Naive thymus-derived CD8-positive, alpha-beta T cell (primary cell): ENCODE measurements around the gene CFAP54. TPM values are rescaled to one million over a fixed set of nuclear protein-coding genes. Genes with fewer than 3 reads are reported as not detected.
"Not testable (repeated sequence)": the region's sequence is repeated elsewhere in the genome, so short reads cannot be mapped to it uniquely, and the experiment has no call there.

Experiments
- ATAC-seq, 2 donors: fragments of 150-1000 bp; cut with Tn5 transposase in 1 of 2; sonication (Bioruptor Pico), chemical (Tn5 transposase) in 1 of 2; 1 replicate in 1 of 2; 2 replicates in 1 of 2; pipeline ENCODE4 v1.10.0; 2021; ENCODE audit warnings: mild to moderate bottlenecking in 2 of 2, moderate library complexity in 2 of 2
- POLR2A ChIA-PET: fragments of 350-600 bp; sonication (Branson Sonifier 250); formaldehyde crosslinking; loops from one replicate; lab custom pipeline; 2021; ENCODE audit warnings: antibody characterized with exemption; lab: Charles Lee
- DNase-seq, 10 donors: peaks; one replicate each; pipeline versions ENCODE4 v3.0.0 to v3.0.0-alpha.2; 2020 to 2022
- H3K27ac Mint-ChIP-seq, 10 donors: one replicate each; pipeline ENCODE4 v1.8.0; 2020 to 2022; ENCODE audit warnings: mild to moderate bottlenecking in 10 of 10, mixed read lengths in 10 of 10, moderate library complexity in 4 of 10, inconsistent platforms in 1 of 10
- H3K27me3 Mint-ChIP-seq, 5 donors: one replicate each; pipeline ENCODE4 v1.8.0; 2021 to 2022; ENCODE audit warnings: mixed read lengths in 5 of 5
- H3K36me3 Mint-ChIP-seq, 3 donors: one replicate each; pipeline ENCODE4 v1.8.0; 2020 to 2022; ENCODE audit warnings: mixed read lengths in 3 of 3, mild to moderate bottlenecking in 2 of 3, inconsistent platforms in 1 of 3
- H3K4me1 Mint-ChIP-seq, 4 donors: one replicate each; pipeline ENCODE4 v1.8.0; 2021 to 2022; ENCODE audit warnings: mixed read lengths in 4 of 4
- H3K4me3 Mint-ChIP-seq, 10 donors: one replicate each; pipeline ENCODE4 v1.8.0; 2020 to 2022; ENCODE audit warnings: mild to moderate bottlenecking in 10 of 10, mixed read lengths in 10 of 10, moderate library complexity in 6 of 10, inconsistent platforms in 1 of 10
- H3K9me3 Mint-ChIP-seq, 9 donors: one replicate each; pipeline ENCODE4 v1.8.0; 2020 to 2022; ENCODE audit warnings: mixed read lengths in 9 of 9, mild to moderate bottlenecking in 3 of 9, inconsistent platforms in 1 of 9, moderate library complexity in 1 of 9
- polyA plus RNA-seq, 3 donors: library from polyadenylated mRNA; unstranded; fragments of 300-500 nt; fragmentation: Illumina TruSeq; gene quantifications; one replicate each; pipeline ENCODE4 v1.2.3, GENCODE V29; 2021
- total RNA-seq, 8 experiments: library from RNA in 2 of 8; stranded (reverse) in 2 of 8; gene quantifications; one replicate each; pipeline ENCODE4 v1.2.3 and lab custom pipeline; 2021 to 2026

CFAP54 gene
- total and polyA plus RNA-seq, 5 experiments from 2014 or later = 0.49 to 0.82 TPM; not detected in 3

DNA sequence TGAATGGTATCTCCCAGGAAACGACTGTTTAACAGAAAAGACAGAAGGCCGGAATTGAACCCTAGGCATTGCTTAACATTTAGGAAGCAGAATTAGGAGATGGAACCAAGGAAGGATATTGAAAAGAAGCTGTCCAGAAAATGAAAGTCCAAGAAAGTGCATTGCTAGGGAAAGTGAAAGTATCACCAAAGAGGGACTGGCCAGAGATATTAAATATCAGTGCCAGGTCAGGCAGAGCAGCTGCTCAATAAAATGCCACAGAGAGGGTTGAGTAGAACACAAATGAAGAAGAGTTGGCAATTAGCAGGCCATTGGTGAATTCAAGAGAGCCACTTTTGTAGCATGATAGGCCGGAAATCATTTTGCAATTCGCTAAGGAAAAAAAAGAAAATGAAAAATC lies 101.6 kb downstream of the CFAP54 start:
- POLR2A ChIA-PET = no interaction called here
- H3K4me1 Mint-ChIP-seq = peaks cover 0 to 4% (median 0%) of the 10 kb centered on the region in 4 donors
- H3K27me3 Mint-ChIP-seq = peaks cover 5 to 33% (median 17%) of the 10 kb centered on the region in 5 donors
- H3K4me3 Mint-ChIP-seq = no peak overlapping the region
- peak overlapping the region in 1 of 10 donors; percentile 5 for H3K27ac Mint-ChIP-seq
- no peaks in the 10 kb centered on the region for H3K9me3 Mint-ChIP-seq
- ATAC-seq (no peak), DNase-seq (no peak)
- peaks cover 0 to 8% (median 0%) of the 10 kb centered on the region in 3 donors for H3K36me3 Mint-ChIP-seq

GRCh38 chr12:96604374-96604773 lies 115.0 kb downstream of the CFAP54 start:
- DNase-seq, H3K36me3 Mint-ChIP-seq, H3K4me1 Mint-ChIP-seq, H3K4me3 Mint-ChIP-seq, POLR2A ChIA-PET, ATAC-seq, H3K27ac Mint-ChIP-seq: not testable (repeated sequence)
- H3K27me3 Mint-ChIP-seq = peaks cover 18 to 74% (median 42%) of the 10 kb centered on the region in 5 donors
- peaks cover 0 to 12% (median 2%) of the 10 kb centered on the region in 9 donors for H3K9me3 Mint-ChIP-seq

DNA sequence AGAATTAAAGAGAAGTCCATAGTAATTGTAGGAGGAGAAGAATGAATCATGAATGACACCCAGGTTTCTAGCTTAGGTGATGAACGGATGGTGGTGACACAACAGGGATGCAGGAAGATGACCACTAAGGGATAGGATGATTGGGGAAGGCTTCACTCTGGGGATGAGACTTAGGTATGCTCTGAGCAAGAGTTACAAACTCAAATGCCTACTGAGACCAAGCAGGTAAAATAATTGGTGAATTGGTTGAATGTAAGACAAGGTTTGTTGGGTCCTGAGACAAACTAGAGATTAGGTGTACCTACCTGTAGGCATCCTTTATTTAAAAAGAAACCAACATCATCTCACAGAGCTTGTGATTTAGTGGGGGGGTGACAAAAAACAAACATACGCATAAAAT lies 116.3 kb downstream of the CFAP54 start:
- peaks cover 0 to 10% (median 5%) of the 10 kb centered on the region in 9 donors for H3K9me3 Mint-ChIP-seq
- H3K27me3 Mint-ChIP-seq = peaks cover 20 to 74% (median 43%) of the 10 kb centered on the region in 5 donors
- H3K4me1 Mint-ChIP-seq = no peaks in the 10 kb centered on the region
- H3K4me3 Mint-ChIP-seq = no peak overlapping the region
- ATAC-seq (no peak), DNase-seq (no peak)
- POLR2A ChIA-PET = no interaction called here
- H3K36me3 Mint-ChIP-seq = peaks cover 0 to 5% (median 0%) of the 10 kb centered on the region in 3 donors
- H3K27ac Mint-ChIP-seq = no peak overlapping the region

DNA sequence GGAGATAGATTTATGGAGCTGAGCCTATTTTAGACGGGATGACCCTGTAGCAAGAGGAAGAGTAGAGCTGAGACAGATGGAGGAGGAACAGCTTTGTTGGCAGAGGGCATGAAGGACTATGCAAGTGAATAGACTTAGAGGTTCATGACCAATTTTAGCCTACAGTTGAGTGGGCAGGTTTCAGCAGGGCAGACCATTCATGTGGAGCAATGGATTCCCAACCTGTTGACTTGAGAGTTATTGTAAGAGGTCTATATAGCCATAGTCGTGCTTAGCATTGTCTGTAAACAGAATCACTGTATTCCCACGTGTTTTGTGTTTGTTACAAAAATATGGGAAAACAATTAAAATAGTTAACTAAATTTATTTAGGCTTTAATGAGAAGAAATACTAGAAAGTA lies 116.8 kb downstream of the CFAP54 start:
- no peak for ATAC-seq
- no peak for DNase-seq
- no peak overlapping the region for H3K27ac Mint-ChIP-seq
- POLR2A ChIA-PET = no interaction called here
- peaks cover 0 to 5% (median 0%) of the 10 kb centered on the region in 3 donors for H3K36me3 Mint-ChIP-seq
- H3K4me1 Mint-ChIP-seq = no peaks in the 10 kb centered on the region
- H3K4me3 Mint-ChIP-seq = no peak overlapping the region
- H3K9me3 Mint-ChIP-seq = peaks cover 0 to 10% (median 5%) of the 10 kb centered on the region in 9 donors
- H3K27me3 Mint-ChIP-seq = peaks cover 19 to 74% (median 41%) of the 10 kb centered on the region in 5 donors

DNA sequence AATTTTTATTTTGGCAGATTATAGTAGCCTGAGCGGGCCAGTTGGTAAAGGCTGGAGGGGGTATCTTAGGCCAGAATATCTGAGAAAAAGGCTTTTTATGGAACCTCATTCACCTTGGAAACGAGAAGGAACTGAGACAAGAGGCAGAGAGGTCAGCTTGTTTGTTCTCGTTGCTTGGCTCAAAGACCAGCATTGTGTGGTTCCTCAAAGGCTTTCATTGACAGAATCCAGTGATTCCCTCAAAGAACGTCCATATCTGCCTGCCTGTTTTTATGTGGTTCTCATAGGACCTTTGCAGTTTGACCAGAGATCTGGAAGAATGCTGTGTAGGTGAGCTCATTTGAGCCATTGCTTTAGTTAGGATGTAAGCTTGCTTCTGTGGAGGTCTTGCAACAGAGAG lies 117.3 kb downstream of the CFAP54 start:
- Mint-ChIP-seq H3K27ac (no peak overlapping the region), H3K36me3 (peaks cover 0 to 5% (median 0%) of the 10 kb centered on the region in 3 donors), H3K9me3 (peaks cover 0 to 12% (median 6%) of the 10 kb centered on the region in 9 donors), H3K4me3 (no peak overlapping the region), H3K4me1 (no peaks in the 10 kb centered on the region), H3K27me3 (peaks cover 21 to 75% (median 39%) of the 10 kb centered on the region in 5 donors)
- POLR2A ChIA-PET = no interaction called here
- no peak for DNase-seq
- no peak for ATAC-seq

GRCh38 chr12:96617178-96617577 lies 127.8 kb downstream of the CFAP54 start:
- H3K27me3 Mint-ChIP-seq = peaks cover 0 to 17% (median 9%) of the 10 kb centered on the region in 5 donors
- DNase-seq = no peak

DNA sequence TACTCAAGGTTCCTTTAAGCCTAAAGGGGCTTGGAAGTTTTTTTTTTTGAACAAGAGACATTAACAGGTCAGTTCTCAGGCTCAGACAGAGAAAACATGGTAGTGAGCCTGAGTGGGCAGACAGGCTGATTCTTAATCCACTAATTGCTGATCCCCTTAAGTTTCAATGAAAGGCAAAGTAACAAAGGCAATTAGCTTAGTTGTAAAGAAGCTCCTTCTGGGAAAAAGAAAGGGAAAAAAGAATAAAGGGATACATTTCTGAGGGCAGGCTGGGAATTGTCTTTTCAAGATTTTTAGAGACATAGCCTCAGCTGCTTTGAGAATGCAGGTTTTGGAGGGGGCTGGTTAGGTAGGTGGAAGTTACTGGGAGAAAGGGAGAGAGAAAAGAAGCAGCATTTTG lies 133.8 kb downstream of the CFAP54 start:
- H3K4me3 Mint-ChIP-seq = no peak overlapping the region

More at GRCh38 chr12:96617178-96617577, 127.8 kb downstream of the CFAP54 start:
- H3K4me1 Mint-ChIP-seq = no peaks in the 10 kb centered on the region
- no peak overlapping the region for H3K4me3 Mint-ChIP-seq
- H3K9me3 Mint-ChIP-seq = peaks cover 0 to 9% (median 0%) of the 10 kb centered on the region in 9 donors
- no peaks in the 10 kb centered on the region for H3K36me3 Mint-ChIP-seq
- ATAC-seq = no peak
- POLR2A ChIA-PET = no interaction called here
- no peak overlapping the region for H3K27ac Mint-ChIP-seq

DNA sequence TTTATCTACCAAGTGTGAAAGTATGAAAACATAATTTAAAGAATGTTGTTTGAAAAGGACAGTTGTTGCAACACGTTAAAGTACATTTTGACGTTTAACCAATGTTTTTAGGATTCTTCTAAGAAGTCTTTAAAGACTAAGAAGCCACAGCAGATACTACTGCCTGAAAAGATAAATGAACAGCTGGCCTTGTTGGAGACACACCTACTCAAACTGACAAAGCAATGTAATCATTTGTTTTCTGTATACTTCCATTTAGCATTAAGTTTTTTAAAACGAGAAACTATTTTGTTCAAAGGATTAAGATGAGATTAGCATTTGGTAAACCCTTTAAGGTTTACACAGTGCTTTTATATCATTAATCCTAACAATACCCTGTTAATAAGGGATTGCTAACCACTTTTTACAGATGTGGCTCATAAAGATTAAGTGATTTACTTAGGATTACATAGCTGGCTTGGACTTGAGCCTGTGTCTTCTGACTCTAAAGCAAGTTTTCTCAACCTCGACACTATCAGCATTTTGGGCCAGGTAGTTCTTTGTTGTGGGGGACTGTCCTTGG lies 134.4 kb downstream of the CFAP54 start:
- Mint-ChIP-seq H3K4me1 (peaks cover 0 to 2% (median 0%) of the 10 kb centered on the region in 4 donors), H3K27ac (no peak overlapping the region), H3K27me3 (peaks cover 0 to 3% (median 0%) of the 10 kb centered on the region in 5 donors), H3K9me3 (no peaks in the 10 kb centered on the region), H3K36me3 (no peaks in the 10 kb centered on the region), H3K4me3 (no peak overlapping the region)
- POLR2A ChIA-PET = no interaction called here
- no peak for DNase-seq
- ATAC-seq = no peak

More for the DNA sequence above, 133.8 kb downstream of the CFAP54 start:
- ATAC-seq (no peak), DNase-seq (no peak)
- peaks cover 0 to 3% (median 0%) of the 10 kb centered on the region in 5 donors for H3K27me3 Mint-ChIP-seq
- peaks cover 0 to 2% (median 0%) of the 10 kb centered on the region in 4 donors for H3K4me1 Mint-ChIP-seq
- POLR2A ChIA-PET = no interaction called here
- no peaks in the 10 kb centered on the region for H3K9me3 Mint-ChIP-seq
- no peaks in the 10 kb centered on the region for H3K36me3 Mint-ChIP-seq
- no peak overlapping the region for H3K27ac Mint-ChIP-seq

DNA sequence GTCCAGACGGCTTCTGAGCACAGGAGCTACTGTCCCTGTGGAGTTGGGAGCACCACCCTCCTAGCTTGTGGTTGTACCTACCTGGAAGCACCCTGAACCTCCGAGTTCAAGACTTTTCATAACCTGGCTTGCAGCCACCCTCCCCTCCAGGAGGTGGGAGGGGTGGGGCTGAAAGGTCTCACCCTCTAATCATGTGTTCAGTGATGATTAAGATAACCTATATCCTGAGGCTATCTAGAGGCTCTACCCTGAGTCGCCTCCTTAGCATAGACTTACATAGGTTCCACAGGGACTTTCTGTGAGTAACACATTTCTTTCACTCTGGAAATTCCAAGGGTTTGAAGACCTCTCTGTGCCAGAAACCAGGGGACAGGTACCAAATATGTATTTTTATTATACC lies 146.5 kb downstream of the CFAP54 start:
- ATAC-seq (no peak), DNase-seq (no peak)
- no peaks in the 10 kb centered on the region for H3K4me1 Mint-ChIP-seq
- no peak overlapping the region for H3K4me3 Mint-ChIP-seq
- peaks cover 0 to 6% (median 0%) of the 10 kb centered on the region in 3 donors for H3K36me3 Mint-ChIP-seq
- H3K27me3 Mint-ChIP-seq = peaks cover 22 to 47% (median 25%) of the 10 kb centered on the region in 5 donors
- H3K9me3 Mint-ChIP-seq = peaks cover 0 to 2% (median 0%) of the 10 kb centered on the region in 9 donors
- H3K27ac Mint-ChIP-seq = no peak overlapping the region
- POLR2A ChIA-PET = no interaction called here

- Mint-ChIP-seq H3K27me3 (peaks cover 22 to 47% (median 27%) of the 10 kb centered on the region in 5 donors), H3K36me3 (peaks cover 0 to 6% (median 0%) of the 10 kb centered on the region in 3 donors), H3K9me3 (peaks cover 0 to 2% (median 0%) of the 10 kb centered on the region in 9 donors), H3K27ac (no peak overlapping the region), H3K4me1 (no peaks in the 10 kb centered on the region), H3K4me3 (no peak overlapping the region)
- no peak for DNase-seq
- ATAC-seq = no peak
- POLR2A ChIA-PET = no interaction called here
Observed at GRCh38 chr12:96636895-96637294, 147.5 kb downstream of the CFAP54 start.

GRCh38 chr12:96648923-96649322 lies 159.5 kb downstream of the CFAP54 start:
- Mint-ChIP-seq H3K27ac (no peak overlapping the region), H3K4me3 (no peak overlapping the region), H3K27me3 (peaks cover 0 to 16% (median 3%) of the 10 kb centered on the region in 5 donors), H3K4me1 (no peaks in the 10 kb centered on the region), H3K9me3 (peaks cover 0 to 13% (median 2%) of the 10 kb centered on the region in 9 donors), H3K36me3 (peaks cover 0 to 5% (median 0%) of the 10 kb centered on the region in 3 donors)
- no peak for ATAC-seq
- DNase-seq = no peak
- POLR2A ChIA-PET = no interaction called here

- H3K36me3 Mint-ChIP-seq = no peaks in the 10 kb centered on the region
- no peak overlapping the region for H3K4me3 Mint-ChIP-seq
- H3K27ac Mint-ChIP-seq = no peak overlapping the region
- POLR2A ChIA-PET = no interaction called here
- ATAC-seq (no peak), DNase-seq (no peak)
- no peaks in the 10 kb centered on the region for H3K9me3 Mint-ChIP-seq
- peaks cover 0 to 16% (median 5%) of the 10 kb centered on the region in 5 donors for H3K27me3 Mint-ChIP-seq
- H3K4me1 Mint-ChIP-seq = no peaks in the 10 kb centered on the region
Observed at GRCh38 chr12:96652870-96653269, 163.5 kb downstream of the CFAP54 start.

- H3K9me3 Mint-ChIP-seq = no peaks in the 10 kb centered on the region
- DNase-seq = no peak
- ATAC-seq = no peak
- no peaks in the 10 kb centered on the region for H3K4me1 Mint-ChIP-seq
- H3K27me3 Mint-ChIP-seq = peaks cover 0 to 7% (median 4%) of the 10 kb centered on the region in 5 donors
- H3K4me3 Mint-ChIP-seq = no peak overlapping the region
- POLR2A ChIA-PET = no interaction called here
- H3K27ac Mint-ChIP-seq = no peak overlapping the region
- H3K36me3 Mint-ChIP-seq = no peaks in the 10 kb centered on the region
Observed at GRCh38 chr12:96658075-96658474, 168.7 kb downstream of the CFAP54 start.
